Myocyte (in vitro differentiated cells): Measurements from ENCODE around the gene FEZF2. TPM values are rescaled to one million over a fixed set of nuclear protein-coding genes. Genes with fewer than 3 reads are reported as not detected.

Source experiments
- DNase-seq: peaks from one replicate; pipeline ENCODE4 v3.0.0-alpha.2; 2012; ENCODE audit warnings: low read depth
- total RNA-seq: library from RNA; depleted of rRNA; stranded (reverse); fragments of >200 nt; gene quantifications from 2 replicates; pipeline ENCODE4 v1.2.3, GENCODE V29; 2014

Gene FEZF2
- total RNA-seq, 1 donor from 2014 or later: not detected

DNA sequence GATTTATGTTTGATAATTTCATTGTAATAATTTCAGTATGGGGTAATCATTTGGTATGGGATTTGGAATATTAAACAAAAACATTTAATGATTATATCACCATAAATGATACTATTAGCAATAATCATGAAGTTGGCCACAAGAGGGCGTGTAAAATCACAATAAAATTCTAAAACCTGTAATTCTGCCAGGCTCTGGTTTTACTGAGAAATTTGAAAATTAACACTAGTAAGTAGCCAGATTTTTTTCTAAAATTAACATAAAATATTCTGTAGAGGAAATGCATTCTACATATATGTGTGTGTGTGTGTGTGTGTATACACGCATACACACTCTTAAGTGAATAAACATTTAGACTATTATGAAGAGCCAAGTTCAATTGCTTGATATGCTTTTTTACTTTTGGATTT, 40.5 kb downstream of the FEZF2 start:
- DNase-seq: peak; percentile 47

DNA sequence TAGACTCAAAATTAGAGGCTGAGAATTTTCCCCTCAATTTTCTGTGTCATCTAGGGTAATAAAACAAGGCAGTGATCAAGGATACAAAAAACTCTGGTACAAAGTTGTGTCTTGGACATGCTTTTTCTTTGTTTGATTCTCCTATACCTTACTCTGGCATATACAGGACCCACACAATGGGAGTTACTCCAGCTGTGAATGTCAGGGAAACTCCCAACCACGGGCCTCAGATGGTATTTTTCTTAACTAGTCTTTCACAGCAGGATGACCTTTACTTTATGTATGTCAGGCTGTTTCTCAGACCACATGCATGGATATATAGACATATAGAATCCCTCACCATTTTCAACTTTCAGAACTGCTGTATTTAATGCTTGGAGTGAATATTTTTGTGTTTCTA, 41.3 kb downstream of the FEZF2 start:
- DNase-seq: no peak

DNA sequence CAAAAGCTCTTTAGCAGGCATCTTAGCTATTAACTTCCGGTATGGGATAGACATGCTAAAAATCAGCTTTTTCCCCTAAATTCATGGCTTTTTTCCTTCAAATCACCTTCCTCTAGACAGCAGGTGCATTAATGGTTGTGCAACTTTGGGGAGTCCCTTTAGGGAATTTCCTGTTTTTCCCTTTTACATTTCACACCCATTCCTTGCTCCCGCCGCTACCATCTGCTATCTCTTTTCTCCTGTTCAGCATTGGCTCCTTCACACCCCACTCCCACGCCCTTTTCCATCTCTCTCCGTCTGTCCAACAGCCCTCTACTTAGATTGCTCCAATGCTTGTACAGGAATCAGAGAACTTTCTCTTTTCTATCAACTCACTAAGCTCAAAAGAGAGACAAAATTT, 43.4 kb downstream of the FEZF2 start:
- no peak for DNase-seq

DNA sequence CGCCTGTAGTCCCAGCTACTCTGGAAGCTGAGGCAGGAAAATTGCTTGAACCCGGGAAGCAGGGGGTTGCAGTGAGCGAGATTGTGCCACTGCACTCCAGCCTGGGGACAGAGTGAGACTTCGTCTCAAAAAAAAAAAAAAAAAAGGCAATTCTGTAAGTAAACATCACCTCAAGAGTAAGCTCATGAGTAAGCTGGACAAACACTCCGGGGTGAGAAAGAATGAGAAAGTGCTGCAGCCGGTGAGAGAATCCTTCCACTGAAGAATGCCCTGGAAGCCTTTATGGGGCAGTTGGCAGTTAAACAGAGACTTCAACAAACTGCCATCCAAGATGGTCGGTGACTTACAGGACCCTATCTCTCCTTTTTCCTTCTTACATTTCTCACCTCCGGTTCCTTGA, 47.5 kb downstream of the FEZF2 start:
- DNase-seq: no peak

DNA sequence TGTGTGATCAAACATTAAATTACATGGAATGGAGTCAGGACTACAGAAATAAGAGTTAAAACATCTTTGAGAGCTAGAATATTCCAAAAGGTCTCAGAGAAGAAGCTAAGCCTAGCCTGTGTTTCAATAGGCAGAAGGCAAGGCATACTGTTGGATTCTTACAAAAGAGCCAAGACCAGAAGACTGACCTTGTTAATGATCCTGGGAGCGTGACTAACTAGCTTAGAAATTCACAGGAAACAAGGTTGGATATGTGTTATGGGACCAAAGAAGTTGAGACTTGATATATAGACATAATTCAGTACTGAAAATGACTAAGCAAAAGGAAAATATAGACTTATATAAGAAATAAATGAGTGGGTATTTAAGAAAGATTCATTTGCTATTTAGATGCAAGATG, 50.1 kb downstream of the FEZF2 start:
- no peak for DNase-seq
